ENCODE measurements around the gene SUN2. TPM values are rescaled to one million over a fixed set of nuclear protein-coding genes. Genes with fewer than 3 reads are reported as not detected.

Gene SUN2
- total and polyA plus RNA-seq, 2 donors (not counting 3 experiments of a cell fraction or from before 2014, with no cell fraction given) = 76.7 to 133 TPM

DNA sequence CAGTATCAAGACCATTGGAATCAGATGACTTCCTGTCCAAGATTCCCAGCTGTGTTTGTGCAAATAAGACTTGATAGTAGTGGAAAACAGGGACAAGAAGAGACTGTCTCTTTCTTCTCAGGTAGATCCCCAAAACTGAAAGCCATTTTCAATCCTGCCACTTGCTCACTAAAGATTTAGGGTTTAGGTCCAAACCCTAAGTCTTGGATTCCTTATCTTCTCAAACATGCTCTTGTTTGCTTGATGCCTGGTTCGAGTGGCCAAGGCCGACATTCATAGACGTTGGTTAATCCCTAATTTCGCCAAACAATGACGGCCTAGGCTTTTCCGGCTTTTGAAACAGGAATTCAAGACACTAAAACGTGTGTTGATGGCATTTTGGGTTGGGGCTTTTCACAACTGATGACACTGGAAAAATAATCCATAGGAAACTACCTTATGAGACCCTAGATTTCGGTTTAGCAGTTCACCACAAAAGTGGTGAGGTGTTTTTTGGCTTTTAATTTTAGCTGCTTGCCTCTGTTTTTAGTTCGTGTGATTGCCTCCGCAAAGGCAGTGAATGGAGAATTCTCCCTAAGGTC, 51.1 kb downstream of the SUN2 start:
- Histone ChIP-seq H3K4me2 (ENCODE audit: insufficient read depth, low read length) (peak overlapping the region; percentile 74), H3K4me1 (ENCODE audit: control insufficient read depth, extremely low read depth, insufficient read depth, low read length) (peaks cover 33% of the 10 kb centered on the region), H2AFZ (ENCODE audit: low read depth, low read length) (peak overlapping the region; percentile 40), H3K9me1 (replicated peaks; ENCODE audit: control insufficient read depth, extremely low read depth, insufficient read depth, low read length) (no peaks in the 10 kb centered on the region), H3K9me3 (replicated peaks; ENCODE audit: control insufficient read depth, insufficient read depth, low read length) (no peaks in the 10 kb centered on the region), H3K27ac (ENCODE audit: insufficient read depth, low read depth, low read length) (peak overlapping the region; percentile 28), H3K79me2 (ENCODE audit: control insufficient read depth, insufficient read depth, low read length) (peaks cover 44% of the 10 kb centered on the region), H3K36me3 (ENCODE audit: control insufficient read depth in 2 of 2, extremely low read depth in 1 of 2, insufficient read depth in 2 of 2, low read length in 2 of 2) (no peaks in the 10 kb centered on the region), H3K9ac (replicated peaks; ENCODE audit: extremely low read depth, insufficient read depth, low read length) (peak overlapping the region; percentile 25), H3K4me3 (replicated peaks in 1 of 3; ENCODE audit: insufficient read depth in 1 of 3, low read depth in 1 of 3, low read length in 3 of 3) (peak overlapping the region in 2 of 3 experiments; percentile 6 to 42), H4K20me1 (replicated peaks; ENCODE audit: control insufficient read depth, extremely low read depth, insufficient read depth, low read length) (peaks cover 7% of the 10 kb centered on the region), H3K27me3 (ENCODE audit: control insufficient read depth in 2 of 2, insufficient read depth in 2 of 2, low read length in 2 of 2) (no peaks in the 10 kb centered on the region)
- ChIA-PET POLR2A (no interaction called here), CTCF (interaction anchor here (1.0 to 2.2 kb wide), 2 partner anchors 13 to 23 kb away, joined by 3 to 14 read pairs; partner anchors contain the start of gene TOMM22)
- no peak for TF ChIP-seq EZH2 (IDR thresholded peaks at IDR 0.05; ENCODE audit: borderline replicate concordance, low read depth, low read length, severe bottlenecking)
- TF ChIP-seq GATA2 (IDR thresholded peaks at IDR 0.05; ENCODE audit: insufficient read depth, insufficient read length, low read depth, low read length) = no peak
- no peak for TF ChIP-seq MYC (IDR thresholded peaks at IDR 0.05; ENCODE audit: low read depth, low read length)
- TF ChIP-seq FOS (IDR thresholded peaks at IDR 0.05; ENCODE audit: borderline replicate concordance, insufficient read depth, low read length) = no peak
- TF ChIP-seq, protein P1, sequence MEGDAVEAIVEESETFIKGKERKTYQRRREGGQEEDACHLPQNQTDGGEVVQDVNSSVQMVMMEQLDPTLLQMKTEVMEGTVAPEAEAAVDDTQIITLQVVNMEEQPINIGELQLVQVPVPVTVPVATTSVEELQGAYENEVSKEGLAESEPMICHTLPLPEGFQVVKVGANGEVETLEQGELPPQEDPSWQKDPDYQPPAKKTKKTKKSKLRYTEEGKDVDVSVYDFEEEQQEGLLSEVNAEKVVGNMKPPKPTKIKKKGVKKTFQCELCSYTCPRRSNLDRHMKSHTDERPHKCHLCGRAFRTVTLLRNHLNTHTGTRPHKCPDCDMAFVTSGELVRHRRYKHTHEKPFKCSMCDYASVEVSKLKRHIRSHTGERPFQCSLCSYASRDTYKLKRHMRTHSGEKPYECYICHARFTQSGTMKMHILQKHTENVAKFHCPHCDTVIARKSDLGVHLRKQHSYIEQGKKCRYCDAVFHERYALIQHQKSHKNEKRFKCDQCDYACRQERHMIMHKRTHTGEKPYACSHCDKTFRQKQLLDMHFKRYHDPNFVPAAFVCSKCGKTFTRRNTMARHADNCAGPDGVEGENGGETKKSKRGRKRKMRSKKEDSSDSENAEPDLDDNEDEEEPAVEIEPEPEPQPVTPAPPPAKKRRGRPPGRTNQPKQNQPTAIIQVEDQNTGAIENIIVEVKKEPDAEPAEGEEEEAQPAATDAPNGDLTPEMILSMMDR (IDR thresholded peaks at IDR 0.05; ENCODE audit: extremely low read depth in 1 of 2, insufficient read depth in 1 of 2, low read depth in 1 of 2, low read length in 2 of 2) = no peak
- no peak for TF ChIP-seq JUN (IDR thresholded peaks at IDR 0.05; ENCODE audit: borderline replicate concordance, insufficient read depth, insufficient read length, low read depth)
- TF ChIP-seq, protein P2, sequence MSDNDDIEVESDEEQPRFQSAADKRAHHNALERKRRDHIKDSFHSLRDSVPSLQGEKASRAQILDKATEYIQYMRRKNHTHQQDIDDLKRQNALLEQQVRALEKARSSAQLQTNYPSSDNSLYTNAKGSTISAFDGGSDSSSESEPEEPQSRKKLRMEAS (IDR thresholded peaks at IDR 0.05; ENCODE audit: insufficient read depth, insufficient read length) = no peak
- no peak for TF ChIP-seq POLR2A (IDR thresholded peaks at IDR 0.05; ENCODE audit: low read depth, low read length)
- TF ChIP-seq POLR2AphosphoS5 (IDR thresholded peaks at IDR 0.05; ENCODE audit: insufficient read depth, low read depth, low read length) = no peak
- BruUV-seq (replicated peaks) = no TSS peak
- intact Hi-C loops (cut with micrococcal nuclease) (loop anchor here (2.0 to 10.0 kb wide), 2 partner anchors 52 to 200 kb away; partner anchors contain the start of gene DDX17), dilution Hi-C loops (cut with MboI; ENCODE audit: extremely low pct_ligation_motif_present, low sequenced_read_pairs) (no loop called here)
- FAIRE-seq (peak; percentile 54), DNase-seq (ENCODE audit: low read depth, low spot score) (peak; percentile 16)
